CD4-positive, alpha-beta T cell treated with Interleukin-17A for 4 hours (primary cell): Measurements from ENCODE around the gene FBXO10.
"Not testable (repeated sequence)": the region's sequence is repeated elsewhere in the genome, so short reads cannot be mapped to it uniquely, and the experiment has no call there.

ENCODE experiments used
- DNase-seq: peaks from one replicate; pipeline ENCODE4 v3.0.0-alpha.2; 2020; ENCODE audit warnings: mixed read lengths

Gene FBXO10

GRCh38 chr9:37575921-37576721 is at the start of gene FBXO10:
FBXO10 (minus strand) TSS chr9:37576380; CDS start chr9:37541768, 34,612 bp downstream.
- DNase-seq = peak; percentile 58

- no peak for DNase-seq
Observed at GRCh38 chr9:37625758-37626147, 49.6 kb upstream of the FBXO10 start.

GRCh38 chr9:37625036-37625757 is 49.0 kb upstream of the FBXO10 start:
- DNase-seq = no peak

DNA sequence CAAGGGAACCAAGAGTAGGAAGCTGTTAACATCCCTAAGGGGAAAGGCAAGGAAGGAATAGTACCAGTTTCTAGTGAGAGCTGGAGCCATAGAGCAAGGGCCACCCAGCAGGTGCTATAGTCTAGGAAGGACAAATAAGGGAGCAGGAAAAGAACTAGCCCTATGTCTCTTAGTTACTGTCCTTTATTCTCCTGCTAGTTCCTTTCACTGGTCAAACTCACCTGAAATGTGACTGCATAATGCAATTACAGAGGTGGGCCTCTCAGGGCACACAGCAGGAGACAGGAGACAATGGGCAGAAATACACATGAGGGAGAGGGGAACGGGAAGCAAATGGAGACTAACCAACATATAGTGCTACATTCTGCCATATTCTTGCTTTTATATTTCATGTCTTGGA is 47.9 kb upstream of the FBXO10 start:
- DNase-seq = no peak

DNA sequence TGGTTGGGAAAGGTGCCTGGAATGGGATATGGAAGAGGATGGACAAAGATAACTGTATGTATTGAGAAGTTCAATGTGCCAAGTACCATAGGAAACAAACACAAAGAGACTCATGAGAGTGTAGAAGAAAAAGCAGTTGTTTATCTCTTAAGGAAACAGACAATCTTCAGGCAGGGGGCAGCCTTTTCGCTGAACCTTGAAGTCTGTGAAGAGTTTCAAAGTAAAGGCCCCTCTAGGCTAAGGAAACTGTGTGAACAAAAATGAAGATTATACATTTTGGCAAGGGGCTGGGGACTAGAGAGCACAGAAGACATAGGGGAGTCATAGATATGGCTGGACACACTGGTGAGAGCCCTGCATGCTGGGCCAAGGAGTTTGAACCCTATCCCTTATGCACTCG is 47.1 kb upstream of the FBXO10 start:
- DNase-seq = no peak

DNA sequence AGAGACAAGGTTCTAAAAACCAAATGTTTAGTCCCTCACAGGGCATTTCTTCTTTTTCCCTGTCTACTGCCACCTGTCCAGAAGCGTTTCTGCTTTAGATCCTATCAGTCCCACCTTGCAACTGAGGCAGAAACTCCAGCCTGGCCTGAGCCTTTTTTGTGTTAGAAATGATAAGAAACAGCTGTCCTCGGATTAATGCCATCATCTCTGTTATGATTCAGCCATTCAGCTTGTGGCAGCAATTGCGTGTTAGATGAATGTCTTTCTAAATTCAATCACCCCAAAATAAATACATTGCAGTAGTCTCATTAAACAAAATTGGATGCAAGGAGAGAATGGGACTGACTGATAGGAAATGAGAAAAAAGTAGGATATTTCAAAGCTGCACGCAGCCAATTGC is 46.3 kb upstream of the FBXO10 start:
- DNase-seq = no peak

GRCh38 chr9:37621273-37622121 is 45.3 kb upstream of the FBXO10 start:
- DNase-seq = no peak

- DNase-seq = no peak
Observed at GRCh38 chr9:37620396-37620795, 44.2 kb upstream of the FBXO10 start.

DNA sequence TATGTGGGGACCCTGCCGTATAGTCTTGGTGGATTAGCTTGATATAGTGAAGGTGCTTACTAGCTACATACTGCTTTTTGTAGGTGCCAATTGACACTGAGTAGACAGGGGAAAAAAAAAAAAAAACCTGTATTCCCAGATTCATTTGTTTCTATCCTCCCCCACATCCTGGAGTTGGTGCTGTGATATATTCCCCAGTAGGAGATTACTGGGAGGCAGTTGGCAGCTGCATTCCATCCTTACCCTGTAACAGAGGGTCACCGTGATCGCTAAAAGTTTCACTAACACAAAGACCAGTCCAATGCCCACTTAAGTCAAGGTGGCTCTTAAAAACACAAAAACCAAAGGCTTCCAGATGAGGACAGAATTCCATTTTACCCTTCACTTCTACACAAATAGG is 43.6 kb upstream of the FBXO10 start:
- DNase-seq = no peak

- no peak for DNase-seq
Observed at GRCh38 chr9:37618817-37619216, 42.6 kb upstream of the FBXO10 start.

DNA sequence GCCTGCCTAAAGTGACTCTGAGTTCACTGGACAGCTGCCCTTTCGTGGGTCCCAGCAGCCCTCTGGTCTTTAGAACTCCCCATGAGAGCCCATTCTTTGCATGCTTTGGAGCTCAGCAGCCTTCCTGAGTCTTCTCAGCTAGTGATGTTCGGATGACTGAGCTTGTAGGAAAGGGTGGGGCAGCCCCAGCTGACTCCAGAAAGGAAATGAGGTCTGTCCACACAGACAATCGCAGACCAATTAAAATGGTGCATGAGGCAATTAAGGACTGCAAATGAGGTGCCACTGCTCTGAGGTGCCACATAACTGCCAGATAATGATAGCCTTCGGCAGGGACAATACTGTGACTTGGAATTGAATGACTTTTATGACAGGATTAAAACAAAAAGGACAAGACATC is 41.7 kb upstream of the FBXO10 start:
- no peak for DNase-seq

DNA sequence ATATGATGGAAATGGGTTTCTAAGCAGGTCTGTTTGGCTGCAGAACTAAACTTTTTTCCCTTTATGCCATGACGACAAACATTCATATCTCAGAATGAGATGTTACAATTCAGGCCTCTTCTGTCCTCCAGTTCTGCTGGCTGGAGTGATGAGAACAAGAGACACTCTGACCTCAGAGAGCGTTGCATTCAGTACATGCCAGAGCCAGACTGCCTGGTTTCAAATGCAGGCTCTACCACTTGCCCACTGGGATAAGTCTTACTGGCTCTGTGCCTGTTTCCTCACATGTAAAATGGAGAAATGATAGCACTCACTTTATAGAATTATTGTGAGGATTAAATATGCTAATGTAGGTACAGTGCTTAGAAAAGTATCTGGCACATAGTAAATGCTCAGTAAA is 41.0 kb upstream of the FBXO10 start:
- DNase-seq = no peak

GRCh38 chr9:37611961-37612360 is 35.8 kb upstream of the FBXO10 start:
- DNase-seq = no peak

DNA sequence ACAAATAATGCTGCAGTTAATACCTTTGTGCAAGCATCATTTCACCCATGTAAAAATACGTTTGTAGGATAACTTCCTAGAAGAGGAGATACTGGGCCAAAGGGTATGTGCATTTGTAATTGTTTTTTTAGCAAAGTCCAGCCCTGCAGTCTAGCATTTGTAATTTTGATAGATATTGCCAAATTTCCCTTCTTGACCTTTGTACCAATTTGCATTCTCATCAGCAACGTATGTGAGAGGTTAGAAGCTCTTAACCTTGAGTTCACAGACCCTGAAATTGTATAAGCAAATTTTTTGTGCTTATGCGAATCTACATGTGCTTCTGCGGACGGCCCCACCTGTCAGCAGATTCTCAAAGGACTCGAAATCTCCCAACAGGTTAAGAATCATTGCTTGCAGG is 34.8 kb upstream of the FBXO10 start:
- no peak for DNase-seq

GRCh38 chr9:37609735-37610397 is 33.7 kb upstream of the FBXO10 start:
- DNase-seq = no peak

DNA sequence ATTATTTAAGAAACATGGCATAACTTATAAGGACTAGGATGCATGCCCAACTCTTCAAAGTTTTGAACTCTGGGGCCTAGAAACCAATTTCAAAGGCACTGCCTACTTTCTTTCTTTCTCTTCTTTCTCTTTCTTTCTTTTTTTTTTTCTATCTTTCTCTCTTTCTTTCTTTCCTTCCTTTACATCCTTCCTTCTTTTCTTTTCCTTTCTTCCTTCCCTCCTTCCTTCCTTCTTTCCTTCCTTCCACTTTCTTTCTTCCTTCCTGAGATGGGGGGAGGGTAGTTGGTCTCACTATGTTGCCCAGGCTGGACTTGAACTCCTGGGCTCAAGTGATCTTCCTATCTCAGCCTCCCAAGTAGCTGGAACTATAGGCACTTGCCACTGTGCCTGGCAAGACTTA is 32.1 kb upstream of the FBXO10 start:
- DNase-seq = no peak

GRCh38 chr9:37604296-37604695 is 28.1 kb upstream of the FBXO10 start:
- no peak for DNase-seq

DNA sequence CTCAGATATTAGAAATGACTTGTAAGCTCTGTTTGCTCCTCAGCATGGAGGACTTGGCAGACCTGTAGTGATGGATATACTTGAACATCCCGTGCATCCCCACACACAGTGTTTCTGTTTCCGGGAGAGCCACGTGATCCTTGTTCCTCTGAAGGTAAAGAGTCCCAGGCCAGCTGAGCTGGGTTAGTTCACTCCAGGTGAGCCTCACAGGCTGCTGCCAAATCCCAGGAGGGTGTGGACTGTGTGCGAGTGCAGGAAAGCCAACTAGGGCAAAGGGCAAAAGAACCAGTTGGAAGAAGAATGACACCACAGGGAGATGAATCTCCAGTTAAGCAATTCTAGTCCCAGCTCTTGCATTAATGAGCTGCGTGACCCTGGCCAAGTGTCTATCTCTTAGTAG is 26.6 kb upstream of the FBXO10 start:
- DNase-seq = no peak

DNA sequence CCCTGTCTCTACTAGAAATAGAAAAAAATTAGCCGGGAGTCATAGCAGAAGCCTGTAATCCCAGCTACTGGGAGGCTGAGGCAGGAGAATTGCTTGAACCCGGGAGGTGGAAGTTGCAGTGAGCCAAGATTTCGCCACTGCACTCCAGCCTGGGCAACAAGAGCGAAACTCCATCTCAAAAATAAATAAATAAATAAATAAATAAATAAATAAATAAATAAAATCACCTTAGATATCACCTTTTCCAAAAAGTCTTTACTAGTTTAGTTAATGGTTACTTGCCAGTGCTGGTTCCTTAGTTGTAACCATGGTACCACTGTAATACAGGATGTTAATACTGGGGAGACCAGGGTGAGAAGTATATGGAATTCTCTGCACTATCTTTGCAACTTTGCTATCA is 25.9 kb upstream of the FBXO10 start:
- not testable (repeated sequence) for DNase-seq

DNA sequence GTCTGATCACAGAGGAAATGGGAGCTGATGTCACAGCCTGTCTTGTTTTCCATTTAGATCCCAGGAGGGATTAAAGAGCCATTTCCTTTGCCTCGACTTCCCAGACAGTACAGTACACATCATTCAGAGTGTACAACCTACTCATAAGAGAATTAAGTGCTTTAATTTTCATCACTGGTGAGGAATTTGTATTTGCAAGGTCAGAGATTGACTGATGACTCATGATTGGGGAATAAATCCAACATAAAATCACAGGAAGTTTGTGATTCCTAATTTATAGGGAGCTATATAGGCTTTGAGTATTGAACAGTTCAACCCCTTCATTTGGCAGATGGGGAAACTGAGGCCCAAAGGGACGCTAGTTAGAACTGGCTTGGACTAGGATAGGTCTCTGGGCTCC is 20.3 kb upstream of the FBXO10 start:
- DNase-seq = no peak

- no peak for DNase-seq
Observed at GRCh38 chr9:37593883-37594448, 17.8 kb upstream of the FBXO10 start.

DNA sequence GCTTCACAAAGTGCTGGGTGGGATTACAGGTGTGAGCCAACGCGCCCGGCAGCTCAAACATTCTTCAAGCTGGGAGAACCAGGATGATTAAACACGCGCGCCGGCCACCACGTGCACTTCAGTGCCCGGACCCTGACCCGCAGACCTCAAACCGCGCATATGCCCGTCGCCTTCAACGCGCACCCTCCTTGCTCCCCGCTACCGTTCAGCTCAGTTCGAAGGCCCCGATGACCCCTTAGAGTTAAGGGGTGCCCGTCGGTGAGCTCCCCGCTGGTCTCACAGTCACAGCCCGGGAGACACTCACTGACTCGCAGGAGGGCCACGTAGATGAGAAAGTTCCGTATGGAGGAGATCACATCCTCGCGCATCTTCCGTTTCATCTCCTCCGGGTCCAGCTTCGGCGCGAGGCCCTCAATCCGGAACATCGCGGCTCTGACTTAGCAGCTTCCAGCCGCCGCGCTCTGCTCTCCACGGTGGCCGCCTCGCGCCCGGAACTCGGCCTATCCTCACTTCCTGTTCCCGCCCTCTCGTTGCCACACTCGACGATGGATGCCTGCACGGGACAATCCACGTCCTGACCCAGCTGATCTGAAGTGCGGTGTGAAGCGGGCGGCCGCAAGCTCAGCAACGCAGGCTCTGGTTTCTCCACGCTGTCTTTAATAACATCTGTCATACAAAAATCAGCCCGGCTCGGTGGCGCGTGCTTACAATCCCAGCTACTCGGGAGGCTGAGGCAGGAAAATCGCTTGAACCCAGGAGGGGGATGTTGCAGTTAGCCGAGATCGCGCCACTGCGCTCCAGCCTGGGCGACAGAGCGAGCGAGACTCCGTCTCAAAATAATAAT is 16.1 kb upstream of the FBXO10 start, which contains the start of gene TOMM5:
Gene TOMM5 (minus strand): TSS at position 490 of the 844 bp plus-strand sequence. CDS start 65 bp downstream, at position 425.
- peak; percentile 91 for DNase-seq
